T-cell (primary cell): ENCODE results near the gene CNTNAP5. TPM values are rescaled to one million over a fixed set of nuclear protein-coding genes. Genes with fewer than 3 reads are reported as not detected.

ENCODE experiments used
- ATAC-seq, 4 experiments: fragments of 200-7000 bp in 3 of 4; fragments of 150-1000 bp in 1 of 4; cut with Tn5 transposase; replicated peaks in 1 of 4; 1 replicate in 3 of 4; 2 replicates in 1 of 4; pipeline ENCODE4 v1.10.0; 2021; ENCODE audit warnings: moderate library complexity in 3 of 4, mild to moderate bottlenecking in 2 of 4, moderate number of reproducible peaks in 1 of 4
- CTCF ChIA-PET, 2 donors: fragments of 300-600 bp; sonication (Branson Sonifier 250); formaldehyde crosslinking; loops; one replicate each; lab custom pipeline; 2022; ENCODE audit warnings: antibody characterized with exemption in 2 of 2; lab: Charles Lee
- POLR2A ChIA-PET, 2 donors: fragments of 300-600 bp; sonication (Branson Sonifier 250); formaldehyde crosslinking; loops; one replicate each; lab custom pipeline; 2022; ENCODE audit warnings: antibody characterized with exemption in 2 of 2; lab: Charles Lee
- DNase-seq, 35 experiments: peaks; one replicate each; pipeline versions ENCODE4 v3.0.0 to v3.0.0-alpha.2; 2013 to 2023
- H3K27ac ChIP-seq: one replicate; pipeline ENCODE4 v1.5.1; 2013; ENCODE audit warnings: low read length
- H3K27me3 ChIP-seq, 2 experiments: replicated peaks in 1 of 2; 1 replicate in 1 of 2; 2 replicates in 1 of 2; pipeline versions ENCODE4 v1.6.1 to v1.7.0; 2013; ENCODE audit warnings: low read length in 1 of 2, mixed read lengths in 1 of 2; ENCODE audit not compliant: control insufficient read depth in 2 of 2, insufficient read depth in 2 of 2; ENCODE audit errors: extremely low read depth in 1 of 2
- H3K36me3 ChIP-seq, 2 donors: 1 replicate in 1 of 2; 2 replicates in 1 of 2; pipeline versions ENCODE4 v1.6.1 to v1.7.0; 2013; ENCODE audit warnings: low read length in 1 of 2; ENCODE audit not compliant: control insufficient read depth in 2 of 2, insufficient read depth in 1 of 2; ENCODE audit errors: extremely low read depth in 1 of 2
- H3K4me1 ChIP-seq, 2 experiments: 1 replicate in 1 of 2; 2 replicates in 1 of 2; pipeline versions ENCODE4 v1.6.1 to v1.7.0; 2013; ENCODE audit warnings: low read length in 2 of 2, mixed read lengths in 1 of 2; ENCODE audit not compliant: insufficient read depth in 2 of 2, control insufficient read depth in 1 of 2; ENCODE audit errors: extremely low read depth in 1 of 2
- H3K4me3 ChIP-seq, 2 donors: 1 replicate in 1 of 2; 2 replicates in 1 of 2; pipeline versions ENCODE4 v1.5.1 to v1.7.0; 2013; ENCODE audit warnings: mild to moderate bottlenecking in 2 of 2, low read length in 1 of 2, moderate library complexity in 1 of 2; ENCODE audit not compliant: control insufficient read depth in 1 of 2; ENCODE audit errors: extremely low read depth in 1 of 2
- H3K9me3 ChIP-seq: 2 replicates; pipeline ENCODE4 v1.7.0; 2013
- H3K27ac Mint-ChIP-seq, 2 donors: one replicate each; pipeline ENCODE4 v1.8.0; 2020 to 2021; ENCODE audit warnings: mild to moderate bottlenecking in 2 of 2, mixed read lengths in 2 of 2
- H3K27me3 Mint-ChIP-seq, 2 donors: one replicate each; pipeline ENCODE4 v1.8.0; 2021 to 2022; ENCODE audit warnings: mixed read lengths in 2 of 2
- H3K36me3 Mint-ChIP-seq: one replicate; pipeline ENCODE4 v1.8.0; 2021; ENCODE audit warnings: mixed read lengths
- H3K4me1 Mint-ChIP-seq, 3 donors: one replicate each; pipeline ENCODE4 v1.8.0; 2020 to 2022; ENCODE audit warnings: mixed read lengths in 3 of 3, mild to moderate bottlenecking in 1 of 3
- H3K4me3 Mint-ChIP-seq, 3 donors: one replicate each; pipeline ENCODE4 v1.8.0; 2020 to 2022; ENCODE audit warnings: mild to moderate bottlenecking in 3 of 3, mixed read lengths in 3 of 3, moderate library complexity in 3 of 3
- H3K9me3 Mint-ChIP-seq, 3 donors: one replicate each; pipeline ENCODE4 v1.8.0; 2020 to 2022; ENCODE audit warnings: mixed read lengths in 3 of 3
- WGBS: methylation state at CpG from one replicate; pipeline ENCODE4 v1.1.5; 2013; ENCODE audit warnings: missing lambda C conversion rate; ENCODE audit not compliant: insufficient coverage; 5-methylcytosine and 5-hydroxymethylcytosine counted together
- total RNA-seq, 35 experiments: library from RNA in 6 of 35; stranded (reverse) in 6 of 35; fragments of 120-200 nt in 1 of 35; gene quantifications; one replicate each; pipeline versions ENCODE4 v1.2.1 to v1.2.4 and lab custom pipeline; 2013 to 2026

Gene CNTNAP5
- total RNA-seq, 5 donors from 2014 or later (not counting 1 experiment from before 2014, with no cell fraction given), result not detected

- ChIA-PET CTCF (no interaction called here), POLR2A (no interaction called here)
- Mint-ChIP-seq H3K27ac (no peak overlapping the region), H3K4me1 (no peaks in the 10 kb centered on the region), H3K9me3 (peaks cover 5 to 11% (median 8%) of the 10 kb centered on the region in 3 donors), H3K4me3 (no peak overlapping the region), H3K27me3 (no peaks in the 10 kb centered on the region), H3K36me3 (no peaks in the 10 kb centered on the region)
- Histone ChIP-seq H3K9me3 (no peaks in the 10 kb centered on the region), H3K4me3 (no peak overlapping the region), H3K4me1 (no peaks in the 10 kb centered on the region), H3K27ac (no peak overlapping the region), H3K36me3 (no peaks in the 10 kb centered on the region), H3K27me3 (no peaks in the 10 kb centered on the region)
- WGBS, result no CpG with 5 or more reads among the region's 2 CpGs
- ATAC-seq (no peak), DNase-seq (no peak)
Measured at GRCh38 chr2:124211461-124211860, 186.4 kb downstream of the CNTNAP5 start.

- no peak for ATAC-seq
- Histone ChIP-seq H3K4me3 (no peak overlapping the region), H3K4me1 (no peaks in the 10 kb centered on the region), H3K27me3 (no peaks in the 10 kb centered on the region), H3K27ac (no peak overlapping the region), H3K36me3 (no peaks in the 10 kb centered on the region), H3K9me3 (no peaks in the 10 kb centered on the region)
- no peaks in the 10 kb centered on the region for H3K27me3 Mint-ChIP-seq
- H3K4me1 Mint-ChIP-seq, result no peaks in the 10 kb centered on the region
- H3K4me3 Mint-ChIP-seq, result no peak overlapping the region
- no peaks in the 10 kb centered on the region for H3K36me3 Mint-ChIP-seq
- 70% methylated on average over 3 of the region's 7 CpGs for WGBS
- ChIA-PET CTCF (no interaction called here), POLR2A (interaction anchor here in 1 of 2 donors (0.6 kb wide), 1 partner anchor 54 kb away, joined by 3 read pairs; no protein-coding TSS in a partner anchor)
- no peak overlapping the region for H3K27ac Mint-ChIP-seq
- no peak for DNase-seq
- peaks cover 3 to 15% (median 9%) of the 10 kb centered on the region in 3 donors for H3K9me3 Mint-ChIP-seq
Measured at GRCh38 chr2:124213977-124214587, 189.0 kb downstream of the CNTNAP5 start.

GRCh38 chr2:124246170-124246569 lies 221.1 kb downstream of the CNTNAP5 start:
- Mint-ChIP-seq H3K27me3 (no peaks in the 10 kb centered on the region), H3K36me3 (no peaks in the 10 kb centered on the region), H3K4me1 (no peaks in the 10 kb centered on the region), H3K9me3 (peaks cover 3 to 9% (median 4%) of the 10 kb centered on the region in 3 donors), H3K4me3 (no peak overlapping the region), H3K27ac (no peak overlapping the region)
- Histone ChIP-seq H3K27me3 (no peaks in the 10 kb centered on the region), H3K4me1 (no peaks in the 10 kb centered on the region), H3K9me3 (no peaks in the 10 kb centered on the region), H3K36me3 (no peaks in the 10 kb centered on the region), H3K4me3 (no peak overlapping the region), H3K27ac (no peak overlapping the region)
- WGBS, result 70% methylated on average over 2 of the region's 4 CpGs
- ChIA-PET POLR2A (no interaction called here), CTCF (no interaction called here)
- DNase-seq (no peak), ATAC-seq (no peak)

DNA sequence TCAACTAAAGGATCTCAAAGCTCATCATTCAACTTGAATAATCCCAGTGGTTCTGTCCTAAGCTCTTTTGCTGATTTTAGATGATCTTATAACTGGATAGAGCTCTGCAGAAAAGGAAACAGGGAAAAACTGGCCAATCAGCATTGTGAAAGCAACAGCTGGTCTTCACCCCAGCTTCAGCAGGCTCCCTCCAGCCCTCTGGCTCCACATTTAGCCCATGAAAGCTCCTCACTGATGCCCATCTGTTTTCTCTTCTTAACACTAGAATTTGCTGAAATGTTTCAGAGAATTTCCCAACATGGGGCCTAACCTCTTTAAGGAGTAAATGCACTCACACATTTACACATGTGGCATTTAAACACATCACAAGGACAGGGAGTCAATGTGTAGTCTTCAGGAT lies 223.3 kb downstream of the CNTNAP5 start:
- Histone ChIP-seq H3K4me1 (no peaks in the 10 kb centered on the region), H3K27ac (no peak overlapping the region), H3K36me3 (no peaks in the 10 kb centered on the region), H3K27me3 (no peaks in the 10 kb centered on the region), H3K9me3 (no peaks in the 10 kb centered on the region), H3K4me3 (no peak overlapping the region)
- CTCF ChIA-PET, result no interaction called here
- no peaks in the 10 kb centered on the region for H3K4me1 Mint-ChIP-seq
- peaks cover 4 to 6% (median 6%) of the 10 kb centered on the region in 3 donors for H3K9me3 Mint-ChIP-seq
- H3K4me3 Mint-ChIP-seq, result no peak overlapping the region
- POLR2A ChIA-PET, result no interaction called here
- no peaks in the 10 kb centered on the region for H3K27me3 Mint-ChIP-seq
- H3K27ac Mint-ChIP-seq, result no peak overlapping the region
- H3K36me3 Mint-ChIP-seq, result no peaks in the 10 kb centered on the region
- ATAC-seq, result no peak
- no peak for DNase-seq

- Histone ChIP-seq H3K27ac (no peak overlapping the region), H3K27me3 (no peaks in the 10 kb centered on the region), H3K36me3 (no peaks in the 10 kb centered on the region), H3K9me3 (no peaks in the 10 kb centered on the region), H3K4me1 (no peaks in the 10 kb centered on the region), H3K4me3 (no peak overlapping the region)
- no peak overlapping the region for H3K4me3 Mint-ChIP-seq
- DNase-seq, result no peak
- no peak overlapping the region for H3K27ac Mint-ChIP-seq
- ATAC-seq, result no peak
- peaks cover 6 to 9% (median 8%) of the 10 kb centered on the region in 3 donors for H3K9me3 Mint-ChIP-seq
- H3K27me3 Mint-ChIP-seq, result no peaks in the 10 kb centered on the region
- POLR2A ChIA-PET, result no interaction called here
- no CpG with 5 or more reads among the region's 2 CpGs for whole genome bisulfite sequencing
- H3K4me1 Mint-ChIP-seq, result no peaks in the 10 kb centered on the region
- CTCF ChIA-PET, result no interaction called here
- no peaks in the 10 kb centered on the region for H3K36me3 Mint-ChIP-seq
Measured at GRCh38 chr2:124250433-124250832, 225.3 kb downstream of the CNTNAP5 start.

DNA sequence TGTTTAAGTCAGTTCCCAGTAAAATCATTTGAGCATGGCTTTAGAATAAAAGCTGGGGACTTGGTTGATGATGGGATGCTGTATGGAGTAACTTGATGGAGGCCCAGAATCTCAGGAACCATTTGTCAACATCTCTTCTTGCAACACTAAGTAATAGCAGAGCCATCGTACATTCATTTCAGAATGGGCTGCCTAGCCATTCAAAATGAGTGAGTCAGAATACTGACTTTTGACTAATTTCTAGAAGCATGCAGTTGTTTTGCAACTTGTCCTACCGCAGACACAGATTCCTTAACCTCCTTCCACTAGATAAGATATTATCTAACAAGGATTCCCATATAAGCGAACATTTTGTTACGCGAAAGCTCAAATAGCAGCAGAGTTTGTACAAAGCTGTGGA lies 229.5 kb downstream of the CNTNAP5 start:
- CTCF ChIA-PET, result no interaction called here
- no peaks in the 10 kb centered on the region for H3K27me3 Mint-ChIP-seq
- 100% methylated on average over 1 of the region's 5 CpGs for WGBS
- no peaks in the 10 kb centered on the region for H3K4me1 Mint-ChIP-seq
- Histone ChIP-seq H3K4me1 (no peaks in the 10 kb centered on the region), H3K36me3 (no peaks in the 10 kb centered on the region), H3K27me3 (no peaks in the 10 kb centered on the region), H3K27ac (no peak overlapping the region), H3K9me3 (no peaks in the 10 kb centered on the region), H3K4me3 (no peak overlapping the region)
- no peaks in the 10 kb centered on the region for H3K36me3 Mint-ChIP-seq
- peaks cover 5 to 19% (median 12%) of the 10 kb centered on the region in 3 donors for H3K9me3 Mint-ChIP-seq
- H3K4me3 Mint-ChIP-seq, result no peak overlapping the region
- no peak for ATAC-seq
- no peak for DNase-seq
- POLR2A ChIA-PET, result no interaction called here
- no peak overlapping the region for H3K27ac Mint-ChIP-seq

- ChIA-PET POLR2A (no interaction called here), CTCF (no interaction called here)
- DNase-seq, result no peak
- peaks cover 7 to 13% (median 8%) of the 10 kb centered on the region in 3 donors for H3K9me3 Mint-ChIP-seq
- no peaks in the 10 kb centered on the region for H3K27me3 ChIP-seq
- WGBS, result 75% methylated on average over 1 of the region's 1 CpG
- no peaks in the 10 kb centered on the region for H3K4me1 Mint-ChIP-seq
- H3K4me1 ChIP-seq, result no peaks in the 10 kb centered on the region
- no peaks in the 10 kb centered on the region for H3K36me3 Mint-ChIP-seq
- no peaks in the 10 kb centered on the region for H3K27me3 Mint-ChIP-seq
- H3K4me3 ChIP-seq, result no peak overlapping the region
- ATAC-seq, result no peak
- H3K4me3 Mint-ChIP-seq, result no peak overlapping the region
- no peak overlapping the region for H3K27ac Mint-ChIP-seq
- no peak overlapping the region for H3K27ac ChIP-seq
- H3K9me3 ChIP-seq, result no peaks in the 10 kb centered on the region
- no peaks in the 10 kb centered on the region for H3K36me3 ChIP-seq
Measured at GRCh38 chr2:124257120-124257519, 232.0 kb downstream of the CNTNAP5 start.
